NCI-H2196 treated with DMSO at 0.1 percent for 48 hours (cell line): Measurements from ENCODE around the gene HMX1.

Source experiments
- DNase-seq: peaks from one replicate; lab custom pipeline; 2025; ENCODE audit not compliant: unreplicated experiment; lab: John Stamatoyannopoulos, UW

Gene HMX1

DNA sequence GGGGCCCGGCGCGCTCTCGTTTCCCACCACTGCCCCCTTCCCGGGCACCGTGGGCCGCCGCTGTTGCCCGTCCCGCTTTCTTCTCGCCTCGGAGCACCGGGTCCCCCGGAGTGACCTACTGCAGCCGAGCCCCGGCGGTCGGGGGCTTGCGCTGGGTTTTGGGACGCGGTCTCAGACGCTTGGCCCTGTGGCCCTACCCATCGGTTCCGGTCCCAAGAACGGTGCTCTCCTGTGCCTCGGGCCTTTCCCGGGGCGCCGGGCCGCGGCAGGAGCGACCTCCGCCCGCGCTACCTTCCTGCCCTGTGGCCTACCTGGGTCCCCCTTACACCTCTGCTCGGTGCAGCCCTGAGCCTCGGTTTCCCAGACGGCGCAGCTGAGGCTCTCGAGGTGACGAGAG, 21.6 kb upstream of the HMX1 start:
- no peak for DNase-seq

DNA sequence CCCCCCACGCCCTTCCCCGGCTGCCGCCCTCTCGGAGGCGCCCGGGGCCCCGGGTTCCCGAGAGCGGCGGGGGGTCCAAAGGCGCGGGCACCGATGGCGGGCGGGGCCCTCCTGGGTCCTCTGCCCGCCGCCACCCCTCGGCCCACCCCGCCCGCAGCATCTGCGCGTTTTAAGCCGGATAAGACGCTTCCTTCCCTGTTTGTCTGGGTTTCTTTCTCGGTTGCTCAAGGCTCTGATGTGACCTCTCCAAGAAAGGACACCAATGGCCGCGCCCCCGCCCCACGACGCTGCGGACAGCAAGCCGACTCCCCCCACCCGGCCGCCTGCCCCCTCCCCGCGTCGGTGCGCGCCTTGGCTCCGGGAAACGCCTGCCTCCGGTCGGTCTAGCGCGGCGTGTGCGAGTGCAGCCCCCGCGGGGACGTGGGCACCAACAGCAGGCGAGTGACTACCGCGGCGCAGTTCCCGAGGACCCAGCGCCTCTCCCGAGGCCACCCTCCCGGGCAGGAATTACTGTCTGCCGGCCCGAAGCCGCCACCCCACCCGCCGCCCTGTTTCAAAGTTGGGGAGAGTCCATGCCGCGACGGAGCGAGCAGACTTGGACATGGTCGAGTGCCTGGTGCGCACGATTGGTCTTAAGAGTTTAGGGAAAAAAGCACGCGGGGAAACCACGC, 21.1 kb upstream of the HMX1 start:
- no peak for DNase-seq

DNA sequence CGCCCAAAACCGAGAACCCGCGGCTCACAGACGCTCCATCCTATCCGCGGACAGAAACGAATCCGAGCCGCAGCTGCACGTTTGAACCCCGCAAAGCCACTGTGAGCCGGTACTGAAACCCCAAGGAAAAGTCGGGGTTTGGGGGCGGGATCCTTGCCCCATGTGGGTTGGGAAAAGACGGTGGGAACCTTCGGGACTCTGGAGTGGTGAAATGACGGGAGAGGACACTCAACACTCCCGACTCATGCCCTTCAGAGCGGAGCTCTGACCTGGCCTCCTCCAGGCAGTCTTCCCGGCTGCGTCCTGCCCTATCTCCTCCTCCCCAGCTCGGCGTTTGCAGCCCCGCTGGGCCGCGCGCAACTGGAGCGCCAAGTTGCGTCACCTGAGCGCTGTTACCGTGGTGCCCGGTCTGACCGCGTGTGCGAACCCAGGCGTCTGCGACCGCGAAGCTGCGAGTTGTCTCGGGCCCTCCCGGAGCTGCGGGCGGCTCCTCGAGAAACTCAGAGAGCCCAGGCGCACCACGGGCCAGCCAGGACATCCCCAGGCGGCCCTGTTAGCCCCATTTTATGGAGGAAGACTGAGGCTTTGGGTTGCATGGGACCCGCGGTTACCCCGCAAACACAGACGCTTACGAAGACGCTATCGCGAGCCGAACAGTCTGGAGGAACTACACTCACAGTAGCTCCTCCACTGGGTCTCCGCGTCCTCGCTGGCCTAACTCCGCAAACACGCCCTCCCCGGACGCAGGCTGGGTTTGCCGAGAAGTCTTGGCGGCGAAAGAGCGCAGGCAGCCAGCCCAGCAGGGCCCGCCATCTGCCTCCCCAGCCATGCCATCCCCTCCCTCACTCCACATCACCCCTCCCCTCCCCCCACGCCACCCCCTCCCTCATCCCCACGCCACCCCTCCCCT, 20.3 kb upstream of the HMX1 start:
- no peak for DNase-seq

DNA sequence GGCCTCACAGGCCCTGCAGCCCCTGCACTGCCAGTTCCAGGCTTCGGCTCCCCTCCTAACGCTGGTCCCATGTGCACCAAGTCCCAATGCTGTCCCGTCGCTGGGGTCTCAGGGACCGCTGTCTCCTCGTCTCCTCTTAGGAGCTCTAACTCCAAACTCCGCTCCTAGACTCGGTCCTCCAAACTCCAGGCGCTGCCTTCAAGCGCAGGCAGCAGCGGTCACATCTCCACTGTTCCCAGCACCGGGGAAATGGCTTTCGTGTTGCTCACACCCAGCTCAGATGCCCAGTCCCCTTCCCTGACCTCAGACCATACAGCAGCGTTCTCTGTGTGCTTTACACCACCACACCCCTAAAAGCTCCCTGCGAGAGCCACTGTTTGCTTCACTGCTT, 19.6 kb upstream of the HMX1 start:
- DNase-seq = no peak

DNA sequence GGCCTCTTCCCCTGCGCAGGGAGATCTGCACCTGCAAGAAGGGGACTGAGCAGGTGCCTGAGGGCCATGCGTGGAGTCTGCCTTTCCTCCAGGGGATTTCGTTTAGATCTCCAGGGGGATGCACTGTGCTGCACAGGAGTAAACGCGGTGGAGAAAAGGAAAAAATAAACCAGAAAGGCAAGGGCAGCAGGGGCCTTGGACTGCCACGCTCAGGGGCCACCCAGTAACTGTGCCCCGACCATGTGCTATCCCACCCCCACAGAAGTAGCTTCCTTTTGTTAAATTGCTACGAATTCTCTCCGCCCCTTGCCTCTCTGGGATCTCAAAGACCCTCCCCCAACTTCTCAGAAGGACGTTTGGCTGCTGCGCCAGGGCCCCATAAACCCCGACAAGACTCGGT, 17.2 kb upstream of the HMX1 start:
- DNase-seq = no peak

DNA sequence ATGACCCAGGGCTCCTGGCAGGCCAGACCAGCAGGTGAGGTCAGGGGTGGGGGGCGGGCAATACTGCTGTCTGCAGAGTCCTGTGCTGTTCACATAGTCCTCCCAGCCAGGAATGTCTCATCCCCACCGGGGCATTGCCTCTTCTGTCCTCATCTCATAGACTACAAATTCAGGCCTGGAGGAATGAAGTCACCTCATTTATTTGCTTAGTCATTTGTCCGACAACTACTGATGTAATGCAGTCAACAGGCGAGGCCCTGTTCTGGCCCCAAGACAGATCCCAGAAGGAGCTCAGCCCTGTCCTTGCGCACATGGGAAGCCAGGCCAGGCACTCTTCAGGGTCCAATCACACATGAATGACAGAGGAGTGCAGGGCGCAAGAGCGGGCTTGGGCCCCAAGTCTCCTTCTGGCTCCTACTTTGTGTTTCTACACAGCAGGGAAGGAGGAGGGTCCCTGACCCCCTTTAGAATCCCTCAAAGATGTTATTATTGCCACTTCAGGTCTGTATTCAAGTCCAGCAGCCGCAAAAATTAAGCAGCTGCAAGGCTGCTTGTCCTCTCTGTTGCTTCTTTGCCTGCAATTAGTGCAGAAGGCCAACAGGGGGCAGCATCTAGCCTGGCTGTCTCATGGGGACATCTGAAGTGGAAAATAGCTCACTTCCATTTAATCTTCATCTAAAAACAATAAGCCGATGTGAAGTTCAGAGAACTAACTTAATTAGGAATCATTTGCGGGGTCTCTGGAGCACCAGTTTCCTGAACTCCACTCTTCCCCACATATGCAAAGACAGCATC, 15.2 kb upstream of the HMX1 start:
- DNase-seq = no peak

DNA sequence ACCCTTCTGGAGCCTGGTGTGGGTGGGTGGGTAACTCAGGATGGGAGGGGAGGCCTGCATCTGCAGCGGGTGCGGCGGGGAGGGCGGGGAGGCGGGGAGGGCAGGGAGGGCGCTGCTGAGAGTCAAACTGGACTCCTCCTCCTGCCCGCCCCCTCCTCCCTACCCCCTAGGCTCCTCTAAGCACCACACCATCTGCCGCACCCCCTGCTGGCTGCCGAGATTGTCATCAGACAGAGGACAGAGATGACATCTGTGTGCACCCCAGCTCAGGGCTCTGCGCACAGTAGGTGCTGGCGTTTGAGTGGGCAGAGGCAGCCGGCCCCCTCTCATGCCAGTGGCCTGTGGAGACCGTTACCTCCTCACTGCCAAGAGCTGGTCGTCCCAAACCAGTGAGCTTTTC, 10.6 kb upstream of the HMX1 start:
- no peak for DNase-seq

DNA sequence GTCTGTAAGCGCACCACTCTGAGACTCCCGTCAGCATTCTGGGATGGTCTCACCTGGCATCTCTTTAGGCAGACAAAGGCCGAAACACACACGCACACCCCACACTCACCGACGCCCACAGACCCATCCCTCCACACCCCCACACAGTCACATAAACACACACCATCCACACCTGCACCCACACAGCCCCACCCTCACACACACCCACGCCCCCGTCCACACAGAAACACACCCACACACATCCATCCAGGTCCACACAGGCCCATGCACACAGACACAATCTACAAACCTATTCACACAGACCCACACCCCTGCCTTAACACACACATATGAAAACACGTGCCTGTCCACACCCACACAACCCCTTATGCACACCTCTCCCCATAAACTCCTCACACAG, 9.2 kb upstream of the HMX1 start:
- DNase-seq = no peak

DNA sequence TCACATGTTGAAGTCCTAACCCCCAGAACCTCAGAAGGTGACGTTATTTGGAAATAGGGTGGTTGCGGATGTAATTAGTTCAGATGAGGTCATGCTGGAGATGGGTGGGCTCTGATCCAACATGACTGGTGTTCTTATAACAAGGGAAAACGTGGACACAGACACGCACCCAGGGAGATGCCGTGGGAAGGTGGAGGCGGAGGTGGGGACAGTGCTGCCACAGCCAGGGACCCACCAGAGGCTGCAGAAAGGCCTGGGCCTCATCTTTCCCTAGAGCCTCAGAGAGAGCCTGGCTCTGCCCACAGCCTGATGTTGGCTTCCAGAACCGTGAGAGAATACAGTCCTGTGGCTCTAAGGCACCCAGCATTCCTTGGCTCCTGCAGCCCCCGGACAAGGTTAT, 7.9 kb upstream of the HMX1 start:
- no peak for DNase-seq

DNA sequence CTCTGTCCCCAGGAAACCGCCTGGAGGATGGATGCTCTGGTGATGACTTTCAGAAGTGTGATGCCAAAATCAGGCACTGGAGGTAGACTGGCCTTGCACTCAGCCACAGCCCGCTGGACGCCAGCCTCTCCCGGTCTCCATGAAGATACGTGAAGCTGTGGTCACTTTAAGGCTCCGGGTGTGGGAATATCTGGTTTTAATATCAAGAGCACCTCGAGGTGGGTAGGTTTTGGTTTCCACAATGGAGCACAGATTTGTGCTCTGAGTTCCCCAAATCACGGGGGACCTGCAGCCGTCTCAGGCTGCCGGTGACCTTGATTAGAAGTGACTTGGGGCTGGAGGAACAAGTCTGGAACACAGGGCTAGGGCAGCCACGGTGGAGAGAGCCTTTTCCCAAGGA, 6.8 kb upstream of the HMX1 start:
- DNase-seq = no peak

DNA sequence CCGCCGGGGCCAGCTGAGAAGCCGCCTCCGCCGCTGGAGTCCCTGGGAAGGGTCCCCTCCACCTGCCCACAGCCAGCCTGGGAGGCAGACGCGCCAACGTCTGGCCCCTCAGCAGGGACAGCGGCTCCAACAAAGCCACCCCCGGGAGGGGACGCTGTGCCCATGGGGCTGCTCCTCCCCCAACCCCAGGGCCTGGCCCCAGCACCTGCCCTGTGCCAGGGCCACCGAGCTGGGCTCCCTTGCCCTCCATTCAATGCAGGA, 6.1 kb upstream of the HMX1 start:
- DNase-seq = no peak

DNA sequence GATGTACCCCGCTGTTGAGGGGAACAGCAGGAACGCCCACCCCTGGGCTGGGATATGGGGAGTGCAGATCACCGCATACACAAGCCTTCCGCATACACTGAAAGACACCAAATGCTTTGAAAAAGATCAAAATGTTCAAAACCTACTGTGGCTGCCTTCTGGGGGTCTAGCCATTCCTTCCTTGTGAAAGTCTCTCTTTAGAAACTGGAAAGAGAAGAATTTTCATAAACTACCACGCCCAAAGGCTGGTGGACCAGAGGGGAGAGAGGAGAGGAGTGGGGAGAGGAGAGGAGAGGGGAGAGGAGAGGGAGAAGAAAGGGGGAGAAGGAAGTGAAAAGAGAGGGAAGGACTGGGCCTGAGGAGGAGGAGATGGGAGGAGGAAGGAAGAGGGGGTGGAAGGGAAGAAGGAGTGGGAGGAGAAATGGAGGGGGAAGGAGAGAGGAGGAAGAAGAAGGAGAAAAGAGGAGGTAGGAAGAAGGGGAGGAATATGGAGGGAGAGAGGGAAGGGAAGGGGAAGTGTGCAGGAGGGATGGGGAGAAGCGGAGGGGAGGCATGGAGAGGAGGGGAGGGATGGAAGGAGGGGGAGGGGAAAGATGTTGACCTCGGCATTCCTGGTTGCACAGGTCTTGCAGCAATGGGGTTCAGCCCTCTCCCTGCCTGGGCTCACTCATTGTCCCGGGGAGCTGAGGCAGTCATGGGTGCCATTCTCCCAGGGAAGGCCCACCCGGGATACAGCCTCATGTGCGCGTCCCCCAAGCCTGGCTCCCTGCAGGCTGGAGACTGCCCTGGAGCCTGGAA, 5.5 kb upstream of the HMX1 start:
- no peak for DNase-seq

DNA sequence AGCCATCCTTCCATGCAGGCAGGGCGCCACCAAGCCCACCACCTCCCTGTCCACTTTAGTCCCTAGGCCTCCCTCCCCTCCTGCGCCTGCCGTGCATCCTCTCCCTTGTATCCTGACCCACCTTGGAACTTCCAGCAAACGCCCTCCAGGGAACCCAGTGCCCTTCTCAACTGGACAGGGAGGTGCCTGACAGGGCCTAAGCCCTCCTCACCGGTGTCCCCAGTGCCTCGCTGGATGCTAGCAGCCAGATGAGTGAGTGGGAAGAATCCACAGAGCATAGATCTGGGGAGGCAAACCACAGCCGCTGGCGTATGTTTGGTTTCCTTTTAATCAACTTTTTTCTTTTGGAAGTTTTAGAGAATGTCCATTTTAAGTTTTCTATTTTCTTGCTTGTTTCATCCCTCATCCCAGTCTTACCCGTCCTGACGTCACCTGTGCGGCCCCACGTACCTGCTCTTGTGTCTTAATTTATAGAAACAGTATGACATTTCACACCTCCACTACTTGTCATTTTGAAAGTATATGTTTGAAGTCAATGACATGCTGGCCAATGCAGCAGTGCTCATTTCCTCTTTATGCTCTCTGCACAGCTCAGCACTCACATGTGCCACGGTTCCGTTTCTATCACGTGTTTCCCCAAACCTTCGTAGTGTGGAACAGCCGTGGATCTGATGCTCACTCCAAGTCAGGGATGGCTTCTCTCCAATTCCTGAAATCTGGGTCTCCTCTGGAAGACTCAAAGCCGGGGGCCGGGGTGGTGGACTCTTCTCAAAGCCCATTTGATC, 3.4 kb upstream of the HMX1 start:
- no peak for DNase-seq

DNA sequence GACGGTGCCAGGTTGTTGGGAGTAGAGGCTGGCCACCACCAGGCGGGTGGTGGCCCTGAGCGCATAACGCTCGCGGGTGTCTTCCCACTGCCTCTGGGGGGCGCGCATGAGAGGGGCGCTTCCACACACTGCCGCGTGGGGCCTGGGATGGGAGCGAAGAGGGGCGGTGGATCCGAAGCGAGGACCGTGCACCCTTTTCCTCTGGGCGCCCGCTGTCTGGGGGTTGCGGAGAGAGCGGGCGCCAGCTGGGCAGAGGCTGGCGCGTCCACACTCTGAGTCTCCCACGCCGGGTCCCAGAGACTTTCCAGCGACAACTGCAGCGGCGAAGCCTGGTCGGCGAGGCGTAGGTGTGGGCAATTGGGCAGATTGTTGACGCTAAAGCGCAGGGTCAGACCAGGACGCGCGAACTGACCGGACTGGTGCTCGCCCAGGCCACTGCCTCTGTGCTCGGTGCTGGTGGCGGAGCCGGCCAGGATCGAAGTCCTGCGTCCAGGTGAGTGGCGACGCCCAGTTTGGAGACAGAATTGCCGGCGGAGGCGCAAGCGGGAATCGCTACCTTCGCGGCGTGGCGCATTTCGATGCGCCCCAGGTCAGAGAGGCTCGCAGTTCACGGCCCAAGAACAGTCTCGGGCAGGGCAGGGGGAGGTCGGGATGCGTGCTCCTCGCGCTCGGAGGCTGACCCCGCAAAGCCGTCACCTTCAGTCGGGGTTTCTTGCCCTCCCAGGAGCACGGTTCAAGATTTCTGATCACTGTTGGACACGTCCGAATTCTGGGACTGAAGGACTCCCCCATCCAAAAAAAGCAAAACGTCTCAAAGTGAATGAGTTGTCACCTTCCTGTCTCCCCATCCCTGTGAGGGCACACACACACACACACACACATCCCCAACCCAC, 2.6 kb upstream of the HMX1 start:
- no peak for DNase-seq

DNA sequence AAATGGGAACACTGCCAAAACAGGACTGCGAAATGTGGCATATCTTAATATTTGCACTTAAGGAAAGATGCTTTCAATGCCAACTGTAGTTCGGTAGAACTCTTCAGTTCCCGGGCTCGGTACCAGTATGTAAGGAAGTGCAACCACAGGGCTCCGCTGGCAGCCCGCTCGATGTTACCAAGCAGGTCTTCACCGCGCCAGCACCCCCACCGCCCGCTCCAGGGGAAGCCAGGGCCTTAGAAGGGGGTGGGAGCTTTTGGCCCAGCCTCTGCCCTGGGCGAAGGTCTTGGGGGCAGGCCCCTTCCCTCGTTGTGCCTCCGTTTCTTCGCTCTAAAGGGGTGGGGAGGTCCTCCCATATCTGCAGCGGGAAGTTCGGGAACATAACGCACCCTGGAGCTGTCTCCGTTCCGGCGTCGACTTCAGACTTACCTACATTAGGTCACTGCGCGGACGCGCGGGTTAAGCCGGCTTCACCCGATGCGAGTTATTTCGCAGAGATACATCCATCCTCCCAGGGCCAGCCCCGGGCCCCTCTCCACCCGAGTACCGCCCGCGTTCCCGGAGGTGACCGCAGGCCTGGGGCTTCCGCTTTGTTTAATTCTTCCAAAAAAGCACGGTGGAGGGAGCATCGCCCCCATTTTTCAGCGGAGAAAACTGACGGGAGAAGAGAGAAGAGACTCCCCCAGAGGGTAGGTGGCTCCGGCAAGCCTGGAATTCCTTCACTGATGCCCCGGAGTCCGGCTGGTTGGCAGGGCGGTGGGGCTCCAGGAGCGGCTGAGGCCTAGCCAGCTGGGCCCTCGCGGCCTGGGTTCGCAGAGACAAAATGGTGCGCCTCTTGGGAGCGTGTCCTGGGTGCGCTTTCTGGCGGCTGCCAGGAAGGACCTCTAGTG, 1.0 kb upstream of the HMX1 start:
- no peak for DNase-seq

DNA sequence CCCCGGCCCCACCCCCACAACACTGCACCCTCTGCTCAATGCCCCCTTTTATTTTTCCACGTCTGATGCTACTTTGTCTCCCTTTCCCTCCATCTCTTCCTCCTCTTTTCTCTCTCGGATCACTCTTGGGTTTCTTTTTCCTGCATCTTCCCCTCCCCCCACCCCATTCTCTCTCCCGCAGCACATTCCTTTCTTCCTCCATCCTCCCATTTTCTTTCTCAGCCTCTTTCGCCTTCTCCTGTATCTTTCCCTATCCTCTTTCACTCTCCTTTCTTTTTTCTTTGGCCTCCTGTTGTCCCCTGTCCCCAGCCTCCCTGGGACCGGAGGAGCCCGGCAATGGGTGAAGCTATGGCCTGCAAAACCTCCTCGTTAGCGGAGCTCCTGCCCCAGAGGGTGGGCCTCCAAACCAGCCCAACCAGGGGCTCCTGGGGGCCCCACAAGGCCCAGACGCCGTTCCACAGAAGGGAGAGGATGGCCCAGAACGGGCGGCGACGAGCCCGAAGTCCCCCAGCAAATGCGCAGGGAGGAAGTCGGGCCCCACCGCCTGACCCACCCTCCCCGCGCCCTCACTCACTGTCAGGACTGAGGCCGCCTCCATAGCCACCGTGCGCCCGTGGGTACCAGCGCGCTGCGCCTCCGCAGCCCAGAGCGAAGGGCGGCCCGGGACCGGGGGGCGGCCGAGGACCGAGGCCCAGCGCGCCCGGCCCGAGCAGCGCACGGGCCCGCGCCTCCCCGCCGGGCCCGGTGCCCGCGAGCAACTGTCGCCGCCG, 807 bp downstream of the HMX1 start:
- no peak for DNase-seq

DNA sequence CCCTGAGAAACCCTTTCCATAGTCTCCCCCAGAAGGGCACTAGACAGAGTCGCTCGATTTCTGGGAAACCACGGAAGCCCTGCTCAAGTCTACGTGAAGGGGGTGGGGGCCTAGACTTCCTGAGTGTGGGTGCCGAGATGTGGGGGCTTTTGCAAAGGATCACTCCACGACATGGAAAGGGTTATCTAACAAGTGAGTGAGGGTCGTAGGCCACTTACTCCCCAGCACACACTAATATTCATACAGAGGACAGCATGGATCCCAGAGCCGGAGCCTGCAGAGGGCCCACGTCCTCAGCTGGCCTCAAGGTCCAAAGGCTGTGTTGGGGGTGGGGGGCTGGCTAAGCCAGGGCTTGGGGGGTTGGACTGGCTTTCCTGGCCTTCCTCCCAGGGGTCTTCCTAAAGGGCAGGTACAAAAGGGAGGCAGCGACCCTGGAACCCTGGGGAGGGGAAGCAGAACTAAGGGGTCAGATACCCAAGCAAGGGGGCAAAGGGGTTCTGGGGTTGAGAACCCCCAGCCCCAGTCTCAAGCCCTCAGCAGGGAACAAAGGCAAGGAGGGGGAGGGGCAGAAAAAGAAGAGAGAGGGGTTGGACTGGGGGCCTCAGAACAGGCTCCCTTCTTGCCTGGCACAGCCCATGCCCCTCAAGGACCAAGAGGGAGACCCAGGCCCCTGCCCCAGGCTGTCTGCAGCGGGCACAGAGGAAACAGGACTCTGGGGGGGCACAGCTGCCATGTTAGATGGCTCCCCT, 1.6 kb downstream of the HMX1 start:
- DNase-seq = no peak
